Eye (tissue), 1 donor: ENCODE results near the gene CDC25C.
A peak's percentile ranks its signal among the peaks of the same experiment; 100 is the strongest.
"Not testable (repeated sequence)": the region's sequence is repeated elsewhere in the genome, so short reads cannot be mapped to it uniquely, and the experiment has no call there.

Source experiments
- DNase-seq: peaks from one replicate; pipeline ENCODE4 v3.0.0-alpha.2; 2015

CDC25C gene

GRCh38 chr5:138344887-138345622 lies 13.5 kb upstream of the CDC25C start:
- no peak for DNase-seq

GRCh38 chr5:138340008-138340407 lies 8.4 kb upstream of the CDC25C start:
- DNase-seq = no peak

- peak; percentile 53 for DNase-seq
These were observed 7.9 kb upstream of the CDC25C start for GRCh38 chr5:138339464-138339863.

GRCh38 chr5:138339091-138339456 lies 7.5 kb upstream of the CDC25C start:
- peak; percentile 61 for DNase-seq

GRCh38 chr5:138338411-138339090 lies 6.9 kb upstream of the CDC25C start:
- peak; percentile 59 for DNase-seq

- peak; percentile 98 for DNase-seq
These were observed 6.2 kb upstream of the CDC25C start, which contains the start of gene FAM53C for GRCh38 chr5:138337685-138338410. TSS of gene FAM53C (plus strand) at chr5:138338266. CDS start at chr5:138341336, 3,070 bp downstream.

DNA sequence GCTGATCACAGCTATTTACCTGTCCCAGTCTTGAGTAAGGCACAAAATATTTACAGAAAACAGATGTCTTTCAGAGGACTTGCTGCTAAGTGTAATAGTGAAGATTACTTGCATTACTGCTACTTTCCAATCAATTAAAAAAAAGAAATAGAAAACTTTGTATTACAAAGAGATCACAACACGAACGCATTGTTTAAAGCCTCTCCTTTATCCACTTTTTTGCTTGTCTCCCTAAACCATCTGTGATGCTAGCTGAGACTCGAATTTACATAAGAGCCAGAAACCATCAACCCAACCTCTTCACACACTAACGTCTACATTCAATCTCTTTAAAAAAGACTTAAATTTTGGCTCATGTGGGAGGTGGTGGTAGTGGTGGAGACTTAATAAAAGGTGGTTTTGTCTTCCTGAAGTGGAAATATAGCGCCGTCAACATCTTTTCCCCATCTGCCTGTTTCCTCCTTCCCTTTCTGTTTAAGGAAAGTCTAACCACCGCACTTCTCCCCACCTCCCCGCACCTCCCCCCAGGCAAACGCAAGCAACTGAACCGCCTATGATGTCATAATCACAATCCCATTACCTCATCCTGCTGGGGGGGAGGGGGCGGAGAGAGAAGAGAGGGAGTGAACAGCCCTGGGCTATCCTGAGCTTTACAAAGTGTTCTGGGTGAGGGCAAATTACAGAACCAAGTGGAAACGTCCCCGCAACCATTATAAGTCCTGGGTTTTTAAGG lies 5.5 kb upstream of the CDC25C start:
- peak; percentile 97 for DNase-seq

DNA sequence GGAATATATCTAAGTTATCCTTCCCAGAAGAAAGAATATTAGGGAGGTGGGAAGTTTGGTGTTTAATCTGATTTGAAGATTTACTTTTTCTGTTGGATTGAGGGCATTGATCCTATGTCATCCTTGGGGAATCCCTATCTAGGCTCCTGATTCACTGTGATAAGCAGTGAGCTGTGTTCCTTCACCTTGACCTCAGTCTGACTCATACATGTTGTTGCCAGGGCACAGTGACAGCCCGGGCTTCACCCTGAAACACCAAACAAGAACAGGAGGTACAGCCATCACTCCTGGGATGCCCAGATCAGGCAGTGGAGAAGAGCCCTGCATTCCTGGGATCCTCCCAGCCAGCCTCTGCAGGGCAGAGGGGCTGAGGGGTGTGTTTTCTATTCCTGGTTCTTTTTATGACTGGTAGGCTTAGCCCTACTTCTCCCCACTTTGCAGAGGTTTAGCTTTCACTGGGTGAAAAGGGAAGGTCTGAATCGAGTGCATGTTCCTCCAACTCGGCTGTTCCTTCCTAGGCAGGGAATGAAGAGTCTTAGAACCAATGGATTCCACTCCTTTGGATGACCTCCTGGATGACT lies 3.4 kb upstream of the CDC25C start:
- no peak for DNase-seq

DNA sequence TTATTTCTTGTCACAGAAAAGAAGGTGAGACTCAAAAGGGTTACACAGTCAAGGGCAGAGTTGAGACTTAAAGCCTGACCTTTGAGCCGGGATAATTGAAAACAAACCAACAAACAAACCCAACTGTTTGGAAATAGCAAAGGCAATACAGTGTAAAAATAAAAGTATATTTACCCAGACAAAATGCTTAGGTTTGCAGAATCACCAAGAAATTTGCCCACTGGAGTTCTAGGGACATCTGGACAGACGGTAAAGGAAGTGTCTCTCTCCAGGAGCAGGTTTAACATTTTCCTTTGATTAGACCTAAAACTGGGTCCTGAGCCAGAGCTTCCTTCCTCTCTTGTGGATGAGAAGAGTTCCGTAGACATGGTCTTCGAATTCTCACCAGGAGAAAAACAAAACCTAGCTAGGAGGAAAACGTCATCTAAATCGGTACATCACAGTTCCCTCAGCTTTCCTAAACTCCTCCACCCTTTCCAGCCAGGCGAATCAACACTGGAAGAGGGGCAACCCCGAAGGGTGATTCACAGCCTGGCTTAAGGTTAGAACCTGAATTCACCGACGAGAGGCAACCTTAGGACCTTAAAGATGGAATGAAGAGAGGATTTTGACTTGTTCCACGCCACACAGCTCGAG lies 673 bp downstream of the CDC25C start:
- no peak for DNase-seq

DNA sequence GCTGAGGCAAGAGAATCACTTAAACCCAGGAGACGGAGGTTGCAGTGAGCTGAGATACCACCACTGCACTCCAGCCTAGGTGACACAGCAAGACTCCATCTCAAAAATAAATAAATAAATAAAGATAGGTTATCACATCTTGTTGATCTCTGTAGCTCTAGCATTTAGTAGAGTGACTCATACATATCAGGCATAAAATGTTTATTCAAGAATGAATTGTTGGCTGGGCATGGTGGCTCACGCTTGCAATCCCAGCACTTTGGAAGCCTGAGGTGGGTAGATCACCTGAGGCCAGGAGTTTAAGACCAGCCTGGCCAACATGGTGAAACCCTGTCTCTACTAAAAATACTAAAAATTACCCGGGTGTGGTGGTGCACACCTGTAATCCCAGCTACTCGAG lies 13.4 kb downstream of the CDC25C start:
- DNase-seq = not testable (repeated sequence)

- no peak for DNase-seq
These were observed 15.2 kb downstream of the CDC25C start for GRCh38 chr5:138316355-138316754.

- no peak for DNase-seq
These were observed 15.8 kb downstream of the CDC25C start for GRCh38 chr5:138315751-138316278.

- no peak for DNase-seq
These were observed 25.8 kb downstream of the CDC25C start for GRCh38 chr5:138305797-138306196.

- DNase-seq = no peak
These were observed 28.2 kb downstream of the CDC25C start for GRCh38 chr5:138303372-138303771.

DNA sequence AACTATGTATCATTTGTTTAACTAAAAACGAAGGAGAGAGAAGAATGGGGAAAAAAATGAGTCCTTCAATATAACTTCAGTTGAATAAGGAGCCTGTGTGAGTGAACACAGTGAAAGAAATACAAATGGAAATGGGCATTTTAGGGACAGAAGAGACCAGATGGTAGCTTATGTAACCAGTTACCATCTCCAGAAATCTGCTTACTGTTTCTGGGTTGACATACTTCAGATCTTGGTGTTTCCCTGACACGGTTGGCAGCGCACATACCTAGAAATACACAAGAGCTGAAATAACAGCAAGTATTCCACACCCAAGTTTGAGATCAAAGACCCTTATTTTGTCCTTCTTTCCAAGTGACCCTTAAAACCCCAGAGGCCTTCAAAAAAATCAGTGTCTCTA lies 42.3 kb downstream of the CDC25C start:
- DNase-seq = no peak

DNA sequence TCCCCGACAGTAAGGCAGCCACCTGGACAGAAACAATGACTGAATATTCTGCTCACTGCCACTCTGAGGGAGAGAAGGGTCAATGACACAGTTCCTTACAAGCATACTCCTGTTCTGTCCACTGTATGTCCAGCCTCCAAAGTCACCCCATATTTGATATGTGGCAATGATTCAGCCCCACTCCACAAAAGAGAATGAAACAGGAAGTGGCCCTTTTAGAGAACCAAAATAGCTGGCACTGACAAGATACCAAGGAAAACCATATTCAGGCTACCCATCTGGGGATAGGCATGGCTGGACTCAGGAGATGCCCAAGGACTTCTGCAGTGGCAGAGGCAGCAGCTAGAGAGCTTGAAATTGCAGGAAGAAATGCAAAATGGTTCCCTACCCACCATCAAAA lies 44.4 kb downstream of the CDC25C start:
- DNase-seq = no peak

- DNase-seq = peak; percentile 65
These were observed 48.5 kb downstream of the CDC25C start for GRCh38 chr5:138282920-138283742.

DNA sequence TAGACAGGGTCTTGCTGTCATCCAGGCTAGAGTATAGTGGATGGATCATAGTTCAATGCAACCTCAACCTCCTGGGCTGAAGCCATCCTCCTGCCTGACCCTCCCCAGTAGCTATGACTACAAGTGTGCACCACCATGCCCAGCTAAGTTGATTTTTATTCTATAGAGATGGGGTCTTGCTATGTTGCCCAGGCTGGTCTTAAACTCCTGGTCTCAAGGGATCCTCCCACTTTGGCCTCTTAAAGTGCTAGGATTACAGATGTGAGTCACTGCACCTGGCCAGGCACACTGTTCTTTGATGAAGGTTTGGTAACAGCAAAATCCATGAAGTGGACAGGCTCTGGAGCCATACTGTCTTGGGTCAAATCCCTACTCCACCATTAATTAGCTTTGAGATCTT lies 50.7 kb downstream of the CDC25C start:
- no peak for DNase-seq

- DNase-seq = no peak
These were observed 55.1 kb downstream of the CDC25C start for GRCh38 chr5:138276402-138277054.

GRCh38 chr5:138275895-138276294 lies 55.7 kb downstream of the CDC25C start:
- no peak for DNase-seq
